Measurements from ENCODE around the gene MYH14.

DNA sequence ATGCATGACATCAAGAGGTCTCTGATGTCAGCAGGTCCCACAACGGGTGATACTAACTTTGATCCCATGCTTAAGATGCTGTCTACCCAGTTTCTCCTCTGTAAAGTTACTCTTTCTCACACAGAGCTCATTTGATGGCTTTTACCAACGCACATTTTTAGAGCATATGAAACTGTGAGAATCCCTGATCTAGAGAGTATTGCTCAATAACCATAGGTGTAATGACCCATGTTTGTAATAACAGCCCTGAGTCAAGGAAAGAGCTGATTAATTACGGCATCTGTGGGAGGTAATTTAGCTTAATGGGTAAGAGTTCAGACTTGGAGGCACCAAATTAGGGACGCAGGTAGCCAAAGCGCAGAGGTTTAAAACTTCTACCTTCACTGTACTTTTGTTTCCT, 22.3 kb upstream of the MYH14 start:
- TF ChIP-seq, protein P1, sequence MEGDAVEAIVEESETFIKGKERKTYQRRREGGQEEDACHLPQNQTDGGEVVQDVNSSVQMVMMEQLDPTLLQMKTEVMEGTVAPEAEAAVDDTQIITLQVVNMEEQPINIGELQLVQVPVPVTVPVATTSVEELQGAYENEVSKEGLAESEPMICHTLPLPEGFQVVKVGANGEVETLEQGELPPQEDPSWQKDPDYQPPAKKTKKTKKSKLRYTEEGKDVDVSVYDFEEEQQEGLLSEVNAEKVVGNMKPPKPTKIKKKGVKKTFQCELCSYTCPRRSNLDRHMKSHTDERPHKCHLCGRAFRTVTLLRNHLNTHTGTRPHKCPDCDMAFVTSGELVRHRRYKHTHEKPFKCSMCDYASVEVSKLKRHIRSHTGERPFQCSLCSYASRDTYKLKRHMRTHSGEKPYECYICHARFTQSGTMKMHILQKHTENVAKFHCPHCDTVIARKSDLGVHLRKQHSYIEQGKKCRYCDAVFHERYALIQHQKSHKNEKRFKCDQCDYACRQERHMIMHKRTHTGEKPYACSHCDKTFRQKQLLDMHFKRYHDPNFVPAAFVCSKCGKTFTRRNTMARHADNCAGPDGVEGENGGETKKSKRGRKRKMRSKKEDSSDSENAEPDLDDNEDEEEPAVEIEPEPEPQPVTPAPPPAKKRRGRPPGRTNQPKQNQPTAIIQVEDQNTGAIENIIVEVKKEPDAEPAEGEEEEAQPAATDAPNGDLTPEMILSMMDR (IDR thresholded peaks at IDR 0.05): no peak
- TF ChIP-seq POLR2A (IDR thresholded peaks at IDR 0.05): no peak
